ENCODE data around the gene SRRM1.
"Not testable (repeated sequence)": the region's sequence is repeated elsewhere in the genome, so short reads cannot be mapped to it uniquely, and the experiment has no call there.

SRRM1 gene

GRCh38 chr1:24694380-24694843 lies 51.3 kb downstream of the SRRM1 start:
- DNase-seq (ENCODE audit: low spot score): no peak

GRCh38 chr1:24695202-24695974 lies 52.3 kb downstream of the SRRM1 start:
- no peak for DNase-seq (ENCODE audit: low spot score)

DNA sequence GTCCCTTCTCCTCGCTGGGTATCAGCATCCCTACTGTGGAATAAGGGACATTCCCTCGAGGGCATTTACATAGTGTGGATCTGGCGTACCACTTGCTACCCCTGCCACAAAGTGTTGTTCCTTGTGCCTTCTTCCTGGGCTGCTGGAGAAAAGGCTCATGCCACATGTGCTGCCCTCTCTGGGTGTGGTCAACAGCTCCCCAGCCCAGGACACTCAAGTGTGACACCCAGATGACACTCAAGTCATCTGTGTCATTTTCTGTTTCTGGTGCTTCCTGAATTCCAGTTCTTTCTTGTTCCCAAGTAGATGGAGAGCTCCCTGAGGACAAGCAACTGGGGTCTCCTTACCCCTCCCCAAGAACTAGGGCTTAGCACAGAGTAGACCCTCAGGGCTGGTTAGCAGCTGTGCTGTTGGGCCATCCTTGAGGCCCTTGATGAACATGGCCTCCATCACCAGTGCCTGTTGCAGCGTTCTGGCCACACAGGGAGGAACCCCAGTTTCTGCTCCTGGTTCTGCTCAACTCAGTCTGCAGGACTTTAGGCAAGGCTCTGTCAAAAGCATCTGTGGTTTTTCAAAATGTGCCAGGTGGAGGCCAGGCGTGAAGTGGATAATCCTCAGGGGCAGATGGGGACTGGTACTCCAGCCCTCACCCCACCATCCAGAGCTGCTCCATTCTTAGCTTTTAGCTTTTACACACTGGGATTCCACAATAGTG lies 53.1 kb downstream of the SRRM1 start:
- no peak for DNase-seq (ENCODE audit: low spot score)

DNA sequence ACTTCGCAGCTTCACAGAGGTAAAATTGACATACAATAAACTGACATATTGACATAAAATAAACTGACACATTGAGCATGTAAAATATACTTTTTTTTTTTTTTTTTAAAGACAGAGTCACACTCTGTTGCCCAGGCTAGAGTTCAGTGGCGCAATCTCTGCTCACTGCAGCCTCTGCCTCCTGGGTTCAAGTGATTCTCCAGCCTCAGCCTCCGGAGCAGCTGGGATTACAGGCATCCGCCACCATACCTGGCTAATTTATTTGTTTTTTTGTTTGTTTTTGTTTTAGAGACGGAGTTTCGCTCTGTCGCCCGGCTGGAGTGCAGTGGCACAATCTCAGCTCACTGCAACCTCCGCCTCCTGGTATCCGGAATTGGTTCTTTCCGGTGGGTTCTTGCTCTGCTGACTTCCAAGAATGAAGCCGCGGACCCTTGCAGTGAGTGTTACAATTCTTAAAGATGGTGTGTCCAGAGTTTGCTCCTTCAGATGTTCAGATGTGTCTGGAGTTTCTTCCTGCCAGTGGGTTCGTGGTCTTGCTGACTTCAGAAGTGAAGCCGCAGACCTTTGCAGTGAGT lies 53.7 kb downstream of the SRRM1 start:
- no peak for DNase-seq (ENCODE audit: low spot score)

DNA sequence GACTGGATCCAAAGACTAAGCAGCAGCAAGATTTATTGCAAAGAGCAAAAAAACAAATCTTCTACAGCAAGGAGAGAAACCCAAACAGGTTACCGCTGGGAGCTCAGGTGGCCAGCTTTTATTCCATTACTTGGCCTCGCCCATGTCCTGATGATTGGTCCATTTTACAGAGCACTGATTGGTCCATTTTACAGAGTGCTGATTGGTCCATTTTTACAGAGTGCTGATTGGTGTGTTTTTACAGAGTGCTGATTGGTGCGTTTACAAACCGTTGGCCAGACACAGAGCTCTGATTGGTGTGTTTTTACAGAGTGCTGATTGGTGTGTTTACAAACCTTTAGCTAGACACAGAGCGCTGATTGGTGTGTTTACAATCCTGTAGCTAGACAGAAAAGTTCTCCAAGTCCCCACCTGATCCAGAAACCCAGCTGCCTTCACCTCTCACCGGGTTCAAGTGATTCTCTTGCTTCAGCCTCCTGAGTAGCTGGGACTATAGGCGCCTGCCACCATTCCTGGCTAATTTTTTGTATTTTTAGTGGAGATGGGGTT lies 54.4 kb downstream of the SRRM1 start:
- DNase-seq (ENCODE audit: low spot score): not testable (repeated sequence)

GRCh38 chr1:24698326-24698725 lies 55.2 kb downstream of the SRRM1 start:
- not testable (repeated sequence) for DNase-seq (ENCODE audit: low spot score)

GRCh38 chr1:24699628-24700027 lies 56.5 kb downstream of the SRRM1 start:
- DNase-seq (ENCODE audit: low spot score): no peak

GRCh38 chr1:24702511-24703293 lies 59.6 kb downstream of the SRRM1 start:
- DNase-seq (ENCODE audit: low spot score): no peak

DNA sequence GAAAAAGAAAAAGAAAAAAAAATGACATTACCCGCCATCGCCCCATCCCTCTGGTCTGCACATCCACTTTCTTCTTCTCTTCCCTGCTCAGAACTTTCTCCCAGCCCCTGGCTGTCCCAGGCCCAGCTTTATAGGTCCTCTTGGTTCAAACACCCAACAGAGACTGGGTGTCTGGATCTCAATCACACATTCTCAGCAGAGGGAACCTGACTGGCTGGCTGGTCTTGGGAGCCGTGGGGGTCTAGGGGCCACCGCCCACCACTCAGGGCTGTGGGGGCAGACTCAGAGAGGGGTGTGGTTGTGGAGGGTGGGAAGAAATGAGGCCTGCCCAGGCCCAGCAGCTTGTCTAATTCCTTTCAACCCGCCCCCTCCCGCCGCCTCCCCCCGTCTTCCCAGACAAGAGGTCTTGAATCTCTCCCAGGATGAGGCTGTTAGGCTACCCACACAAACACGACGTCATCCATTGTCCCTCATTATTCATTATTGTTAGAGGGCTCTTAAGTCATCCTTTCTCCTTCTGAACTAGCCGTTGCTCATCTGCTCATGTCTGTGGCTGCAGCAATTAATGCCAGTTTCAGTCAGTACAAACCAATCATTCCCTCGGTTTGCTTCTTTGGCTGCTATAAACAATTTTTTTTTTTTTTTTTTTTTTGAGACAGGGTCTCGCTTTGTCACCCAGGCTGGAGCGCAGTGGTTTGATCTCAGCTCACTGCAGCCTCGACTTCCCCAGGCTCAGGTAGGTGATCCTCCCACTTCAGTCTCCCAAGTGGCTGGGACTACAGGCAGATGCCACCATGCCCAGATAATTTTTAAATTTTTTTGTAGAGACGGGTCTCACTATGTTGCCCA lies 61.5 kb downstream of the SRRM1 start:
- no peak for DNase-seq (ENCODE audit: low spot score)

DNA sequence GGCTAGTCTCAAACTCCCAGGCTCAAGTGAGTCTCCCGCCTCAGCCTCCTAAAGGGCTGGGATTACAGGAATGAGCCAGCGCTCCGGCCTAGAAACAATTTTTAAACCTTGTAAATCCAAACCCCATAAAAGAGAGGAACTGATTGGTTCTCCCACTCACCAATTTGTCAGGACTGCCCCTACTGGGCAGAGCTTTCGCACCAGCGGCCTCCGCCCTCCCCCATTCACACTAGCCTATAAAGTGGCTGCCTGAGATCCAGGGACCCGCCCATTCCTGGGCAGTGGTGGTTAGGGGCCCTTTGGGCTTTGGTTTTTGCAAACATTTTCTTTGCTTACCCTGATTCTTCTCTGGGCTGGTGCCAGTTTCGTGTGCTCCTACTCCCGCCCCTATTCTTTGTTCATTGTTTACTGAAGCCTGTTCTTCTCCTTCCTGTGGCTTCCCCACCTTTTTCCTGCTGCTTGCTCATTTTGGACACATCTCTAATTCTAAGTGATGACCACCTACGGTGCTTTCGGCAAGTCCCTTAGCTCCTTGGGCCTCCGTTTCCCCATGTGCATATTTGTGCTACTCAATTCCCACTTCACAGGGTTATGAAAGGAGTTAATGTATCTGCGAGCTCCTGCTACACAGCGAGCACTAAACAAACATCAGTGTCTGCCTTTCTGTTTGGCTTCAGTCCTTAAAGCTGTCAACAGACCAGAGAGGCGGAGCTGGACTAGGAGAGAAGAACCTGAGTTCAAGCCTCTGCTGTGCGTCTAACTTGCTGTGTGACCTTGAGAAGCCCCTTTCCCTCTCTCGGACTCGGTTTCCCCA lies 62.4 kb downstream of the SRRM1 start:
- DNase-seq (ENCODE audit: low spot score): peak; percentile 88

DNA sequence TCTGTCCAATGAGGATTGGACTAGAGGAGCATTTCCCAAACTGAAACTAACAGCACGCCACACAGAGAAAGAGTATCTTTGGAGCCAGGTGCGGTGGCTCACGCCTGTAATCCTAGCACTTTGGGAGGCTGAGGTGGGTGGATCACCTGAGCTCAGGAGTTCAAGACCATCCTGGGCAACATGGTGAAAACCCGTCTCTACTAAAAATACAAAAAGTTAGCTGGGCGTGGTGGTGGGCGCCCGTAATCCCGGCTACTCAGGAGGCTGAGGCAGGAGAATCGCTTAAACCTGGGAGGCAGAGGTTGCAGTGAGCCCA lies 62.9 kb downstream of the SRRM1 start:
- DNase-seq (ENCODE audit: low spot score): not testable (repeated sequence)

DNA sequence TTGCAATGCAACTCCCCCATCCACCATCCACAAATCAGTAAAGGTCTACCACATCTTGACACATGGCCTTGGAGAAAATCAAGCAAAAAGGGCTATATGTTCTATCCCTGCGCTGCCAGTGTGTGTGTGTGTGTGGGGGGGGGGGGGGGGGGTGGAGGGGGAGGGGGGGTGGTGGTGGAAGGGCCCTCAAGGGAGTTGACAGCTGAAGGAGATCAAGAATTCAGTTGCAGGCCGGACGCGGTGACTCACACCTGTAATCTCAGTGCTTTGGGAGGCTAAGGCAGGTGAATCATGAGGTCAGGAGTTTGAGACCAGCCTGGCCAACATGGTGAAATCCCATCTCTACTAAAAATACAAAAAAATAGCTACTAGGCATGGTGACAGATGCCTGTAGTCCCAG lies 64.6 kb downstream of the SRRM1 start:
- no peak for DNase-seq (ENCODE audit: low spot score)

GRCh38 chr1:24708938-24709337 lies 65.8 kb downstream of the SRRM1 start:
- no peak for DNase-seq (ENCODE audit: low spot score)

DNA sequence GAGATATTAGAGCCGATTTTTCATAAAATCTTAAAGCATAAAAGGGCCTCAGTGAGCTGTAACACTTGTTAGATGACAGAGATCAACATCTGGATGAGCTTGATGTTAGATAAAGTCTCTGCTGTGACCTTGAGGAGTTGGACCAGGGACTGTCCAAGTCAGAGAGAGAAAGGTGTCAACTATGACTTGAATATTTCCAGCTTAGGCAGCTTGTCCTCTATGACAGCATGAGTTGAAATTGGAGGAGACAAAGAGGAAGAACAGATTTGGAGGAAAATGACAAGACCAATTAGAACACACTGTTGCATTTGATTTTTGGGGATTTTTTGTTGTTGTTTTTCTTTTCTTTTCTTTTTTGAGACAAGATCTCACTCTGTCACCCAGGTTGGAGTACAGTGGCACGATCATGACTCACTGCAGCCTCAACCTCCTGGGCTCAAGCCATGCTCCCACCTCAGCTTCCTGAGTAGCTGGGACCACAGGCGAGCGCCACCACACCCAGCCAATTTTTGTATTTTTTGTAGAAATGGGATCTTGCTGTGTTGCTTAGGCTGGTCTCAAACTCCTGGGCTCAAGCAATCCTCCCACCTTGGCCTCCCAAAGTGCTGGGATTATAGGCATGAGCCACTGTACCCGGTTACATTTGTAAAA lies 66.8 kb downstream of the SRRM1 start:
- no peak for DNase-seq (ENCODE audit: low spot score)

DNA sequence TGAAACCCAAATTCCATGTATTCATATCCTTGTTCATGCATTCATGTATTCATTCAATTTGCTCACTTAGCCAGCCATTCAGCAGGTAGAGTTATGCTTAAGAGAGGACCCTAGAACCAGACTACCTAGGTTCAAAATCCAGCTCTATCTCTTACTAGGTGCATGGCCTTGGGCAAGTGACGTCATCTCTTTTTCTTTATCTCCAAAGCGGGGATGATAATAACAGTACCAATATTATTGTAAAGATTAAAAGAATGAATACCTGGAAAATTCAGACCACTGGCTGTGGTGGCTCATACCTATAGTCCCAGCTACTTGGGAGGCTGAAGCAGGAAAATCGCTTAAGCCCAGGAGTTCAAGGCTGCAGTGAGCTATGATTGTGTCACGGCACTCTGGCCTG lies 68.2 kb downstream of the SRRM1 start:
- DNase-seq (ENCODE audit: low spot score): no peak

DNA sequence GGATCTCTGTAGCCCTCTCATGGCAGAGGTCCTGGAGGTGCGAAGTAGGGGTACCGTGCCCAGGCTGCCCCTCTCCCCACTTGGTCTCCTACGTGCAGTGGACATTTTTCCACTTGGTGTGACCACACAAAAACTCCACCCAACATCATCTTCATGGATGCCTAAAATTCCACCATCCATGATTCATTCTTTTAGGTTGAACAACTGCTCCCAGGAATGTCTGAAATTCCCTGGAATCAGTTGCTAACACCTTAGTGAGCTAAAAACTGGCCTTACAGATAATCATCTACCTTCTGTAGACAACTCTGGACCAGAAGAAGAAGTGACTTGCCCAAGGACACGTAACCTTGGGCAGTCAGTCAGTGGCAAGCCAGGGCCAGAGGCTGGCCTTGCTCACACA lies 70.1 kb downstream of the SRRM1 start:
- no peak for DNase-seq (ENCODE audit: low spot score)

DNA sequence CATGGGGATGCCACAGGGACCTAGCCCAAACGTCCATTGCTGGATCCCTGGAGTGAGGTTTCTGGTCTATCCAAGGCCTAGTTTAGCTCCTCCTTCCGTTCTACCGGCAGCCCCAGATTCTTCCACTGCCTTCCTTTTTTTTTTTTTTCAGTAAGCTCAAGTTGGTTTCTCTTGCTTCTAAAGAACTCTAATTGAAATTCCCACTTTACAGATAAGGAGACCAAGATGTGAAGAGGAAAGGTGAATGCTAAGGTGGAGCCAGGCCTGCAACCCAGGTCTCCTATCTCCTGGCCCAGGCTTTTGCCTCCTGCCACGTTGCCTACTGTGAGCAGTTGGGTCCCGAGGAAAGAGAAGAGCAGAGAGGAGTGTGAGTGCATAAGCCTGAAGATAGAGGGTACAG lies 70.6 kb downstream of the SRRM1 start:
- DNase-seq (ENCODE audit: low spot score): no peak

DNA sequence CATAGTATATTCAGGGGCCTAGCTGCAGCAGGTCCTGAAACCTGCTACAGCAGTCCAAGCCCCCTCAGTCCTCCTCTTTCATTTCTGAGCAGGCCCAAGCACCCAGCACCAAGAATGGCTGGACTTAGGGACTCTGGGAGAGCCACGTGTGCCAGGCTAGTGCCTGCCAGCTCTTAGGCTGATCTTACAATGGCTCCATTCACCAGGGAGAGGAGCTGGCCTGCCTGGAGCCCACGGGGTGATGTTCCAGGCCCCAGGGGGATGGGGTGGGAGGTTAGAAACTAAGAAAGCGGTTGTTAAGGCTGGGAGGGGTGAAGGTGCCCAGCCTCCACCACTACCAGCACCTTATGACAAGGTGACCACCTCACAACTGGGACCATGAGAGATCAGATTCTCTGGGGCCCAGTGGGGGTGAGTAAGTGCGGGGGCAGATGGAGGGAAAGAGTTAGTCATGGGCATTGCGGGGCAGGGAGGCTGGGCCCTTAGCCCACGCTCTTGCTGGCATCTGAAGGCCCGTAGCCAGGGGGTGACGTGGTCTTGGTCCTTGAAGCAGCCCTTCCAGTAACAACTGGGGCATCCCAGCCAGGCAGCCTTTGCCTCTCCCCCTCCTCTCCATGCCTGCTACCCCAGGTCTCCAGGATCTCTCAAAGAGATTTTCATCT lies 71.9 kb downstream of the SRRM1 start:
- DNase-seq (ENCODE audit: low spot score): no peak

DNA sequence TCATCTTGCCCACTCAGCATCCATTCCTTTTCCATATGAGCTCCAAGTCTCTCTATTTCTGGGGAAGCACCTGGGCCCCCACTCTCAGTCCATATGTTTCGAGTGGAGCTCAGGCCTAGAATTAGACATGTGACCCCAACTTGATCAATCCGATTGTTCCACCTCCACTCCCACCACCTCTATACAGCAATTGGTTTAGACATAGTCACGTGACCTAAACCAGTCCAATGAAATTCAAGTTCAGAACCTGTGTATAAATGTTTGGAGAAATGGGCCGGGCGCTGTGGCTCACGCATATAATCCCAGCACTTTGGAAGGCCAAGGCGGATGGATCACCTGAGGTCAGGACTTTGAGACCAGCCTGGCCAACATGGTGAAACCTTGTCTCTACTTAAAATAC lies 72.6 kb downstream of the SRRM1 start:
- no peak for DNase-seq (ENCODE audit: low spot score)
